ENCODE measurements around the gene WDSUB1.

The WDSUB1 gene

GRCh38 chr2:159266554-159266953 is 19.9 kb downstream of the WDSUB1 start:
- WGBS (ENCODE audit: insufficient coverage, insufficient read length) = no CpG with 5 or more reads among the region's 3 CpGs
- H3K36me3 ChIP-seq (ENCODE audit: control insufficient read depth, insufficient read depth, low read length) = no peaks in the 10 kb centered on the region
- H3K9me3 ChIP-seq (ENCODE audit: control insufficient read depth, insufficient read depth, low read length) = no peaks in the 10 kb centered on the region
- H3K4me1 ChIP-seq (ENCODE audit: control insufficient read depth, insufficient read depth, low read length) = no peaks in the 10 kb centered on the region
- no peak overlapping the region for H3K4me3 ChIP-seq (ENCODE audit: low read length)
- no peak overlapping the region for H3K27ac ChIP-seq (ENCODE audit: low read length)
- no peaks in the 10 kb centered on the region for H3K27me3 ChIP-seq (ENCODE audit: control insufficient read depth, insufficient read depth, low read length)
- DNase-seq (ENCODE audit: low read depth, low spot score) = no peak

GRCh38 chr2:159265171-159265576 is 21.3 kb downstream of the WDSUB1 start:
- no peak for DNase-seq (ENCODE audit: low read depth, low spot score)
- Histone ChIP-seq H3K4me1 (ENCODE audit: control insufficient read depth, insufficient read depth, low read length) (no peaks in the 10 kb centered on the region), H3K27me3 (ENCODE audit: control insufficient read depth, insufficient read depth, low read length) (no peaks in the 10 kb centered on the region), H3K4me3 (ENCODE audit: low read length) (no peak overlapping the region), H3K36me3 (ENCODE audit: control insufficient read depth, insufficient read depth, low read length) (no peaks in the 10 kb centered on the region), H3K27ac (ENCODE audit: low read length) (no peak overlapping the region), H3K9me3 (ENCODE audit: control insufficient read depth, insufficient read depth, low read length) (no peaks in the 10 kb centered on the region)
- no CpG with 5 or more reads among the region's 1 CpG for WGBS (ENCODE audit: insufficient coverage, insufficient read length)

DNA sequence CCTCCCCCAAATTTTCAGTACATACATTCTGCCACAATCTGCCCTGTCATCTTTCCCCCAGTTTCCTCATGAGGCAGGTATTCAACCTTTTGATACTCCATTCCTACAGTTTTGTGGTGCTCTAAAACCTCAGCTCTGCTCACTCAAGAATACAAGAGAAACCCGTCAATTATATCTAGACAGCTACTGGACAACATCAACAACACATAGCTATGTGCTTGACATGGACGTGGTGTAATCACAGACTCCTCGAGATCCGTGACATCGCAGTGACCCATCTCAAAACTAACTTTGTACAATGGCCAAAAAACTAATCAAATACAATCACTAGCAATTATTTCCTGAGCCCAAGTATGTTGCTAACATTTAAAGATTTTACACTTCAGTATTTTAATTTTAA is 23.6 kb downstream of the WDSUB1 start:
- no CpG with 5 or more reads among the region's 5 CpGs for WGBS (ENCODE audit: insufficient coverage, insufficient read length)

GRCh38 chr2:159262226-159262625 is 24.3 kb downstream of the WDSUB1 start:
- Histone ChIP-seq H3K4me1 (ENCODE audit: control insufficient read depth, insufficient read depth, low read length) (no peaks in the 10 kb centered on the region), H3K4me3 (ENCODE audit: low read length) (no peak overlapping the region), H3K27ac (ENCODE audit: low read length) (no peak overlapping the region), H3K36me3 (ENCODE audit: control insufficient read depth, insufficient read depth, low read length) (no peaks in the 10 kb centered on the region), H3K27me3 (ENCODE audit: control insufficient read depth, insufficient read depth, low read length) (no peaks in the 10 kb centered on the region), H3K9me3 (ENCODE audit: control insufficient read depth, insufficient read depth, low read length) (no peaks in the 10 kb centered on the region)
- WGBS (ENCODE audit: insufficient coverage, insufficient read length) = no CpG with 5 or more reads among the region's 6 CpGs
- DNase-seq (ENCODE audit: low read depth, low spot score) = no peak

More for the DNA sequence above, 23.6 kb downstream of the WDSUB1 start:
- no peak overlapping the region for H3K4me3 ChIP-seq (ENCODE audit: low read length)
- H3K36me3 ChIP-seq (ENCODE audit: control insufficient read depth, insufficient read depth, low read length) = no peaks in the 10 kb centered on the region
- no peaks in the 10 kb centered on the region for H3K27me3 ChIP-seq (ENCODE audit: control insufficient read depth, insufficient read depth, low read length)
- H3K9me3 ChIP-seq (ENCODE audit: control insufficient read depth, insufficient read depth, low read length) = no peaks in the 10 kb centered on the region
- no peak for DNase-seq (ENCODE audit: low read depth, low spot score)
- H3K27ac ChIP-seq (ENCODE audit: low read length) = no peak overlapping the region
- H3K4me1 ChIP-seq (ENCODE audit: control insufficient read depth, insufficient read depth, low read length) = no peaks in the 10 kb centered on the region

- Histone ChIP-seq H3K27me3 (ENCODE audit: control insufficient read depth, insufficient read depth, low read length) (no peaks in the 10 kb centered on the region), H3K4me1 (ENCODE audit: control insufficient read depth, insufficient read depth, low read length) (no peaks in the 10 kb centered on the region), H3K4me3 (ENCODE audit: low read length) (no peak overlapping the region), H3K9me3 (ENCODE audit: control insufficient read depth, insufficient read depth, low read length) (no peaks in the 10 kb centered on the region), H3K27ac (ENCODE audit: low read length) (no peak overlapping the region), H3K36me3 (ENCODE audit: control insufficient read depth, insufficient read depth, low read length) (no peaks in the 10 kb centered on the region)
- DNase-seq (ENCODE audit: low read depth, low spot score) = no peak
- no CpG with 5 or more reads among the region's 2 CpGs for WGBS (ENCODE audit: insufficient coverage, insufficient read length)
These were observed 30.3 kb downstream of the WDSUB1 start for GRCh38 chr2:159256159-159256558.

DNA sequence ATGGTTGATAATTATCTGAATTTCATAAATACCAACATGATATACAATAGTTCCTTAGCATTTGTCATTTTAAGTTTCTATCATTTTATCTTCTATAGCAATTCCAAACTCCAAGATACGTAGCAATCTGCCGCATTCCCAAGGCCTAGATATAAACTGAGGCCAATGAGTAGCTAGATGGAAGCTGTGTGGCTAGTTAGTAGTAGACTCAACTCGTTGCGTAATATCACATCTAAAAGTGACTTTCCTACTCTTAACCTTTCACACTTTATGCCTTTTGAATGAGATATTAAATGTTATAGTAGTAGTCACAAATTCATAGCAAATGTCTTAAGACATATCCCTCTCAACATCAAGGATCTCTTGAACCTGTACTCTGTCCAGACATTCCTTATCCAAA is 33.6 kb downstream of the WDSUB1 start:
- WGBS (ENCODE audit: insufficient coverage, insufficient read length) = no CpG with 5 or more reads among the region's 4 CpGs
- Histone ChIP-seq H3K27me3 (ENCODE audit: control insufficient read depth, insufficient read depth, low read length) (no peaks in the 10 kb centered on the region), H3K36me3 (ENCODE audit: control insufficient read depth, insufficient read depth, low read length) (no peaks in the 10 kb centered on the region), H3K4me3 (ENCODE audit: low read length) (no peak overlapping the region), H3K4me1 (ENCODE audit: control insufficient read depth, insufficient read depth, low read length) (peaks cover 2% of the 10 kb centered on the region; the same call in 1 of the 2 replicates), H3K9me3 (ENCODE audit: control insufficient read depth, insufficient read depth, low read length) (no peaks in the 10 kb centered on the region), H3K27ac (ENCODE audit: low read length) (no peak overlapping the region)
- DNase-seq (ENCODE audit: low read depth, low spot score) = no peak

- H3K9me3 ChIP-seq (ENCODE audit: control insufficient read depth, insufficient read depth, low read length) = no peaks in the 10 kb centered on the region
- no peaks in the 10 kb centered on the region for H3K27me3 ChIP-seq (ENCODE audit: control insufficient read depth, insufficient read depth, low read length)
- H3K4me3 ChIP-seq (ENCODE audit: low read length) = no peak overlapping the region; the same call in 1 of the 2 replicates
- peaks cover 2% of the 10 kb centered on the region; the same call in 1 of the 2 replicates for H3K4me1 ChIP-seq (ENCODE audit: control insufficient read depth, insufficient read depth, low read length)
- DNase-seq (ENCODE audit: low read depth, low spot score) = no peak
- no CpG with 5 or more reads among the region's 12 CpGs for WGBS (ENCODE audit: insufficient coverage, insufficient read length)
- H3K36me3 ChIP-seq (ENCODE audit: control insufficient read depth, insufficient read depth, low read length) = no peaks in the 10 kb centered on the region
- no peak overlapping the region for H3K27ac ChIP-seq (ENCODE audit: low read length)
These were observed 35.0 kb downstream of the WDSUB1 start for GRCh38 chr2:159251296-159252173.

DNA sequence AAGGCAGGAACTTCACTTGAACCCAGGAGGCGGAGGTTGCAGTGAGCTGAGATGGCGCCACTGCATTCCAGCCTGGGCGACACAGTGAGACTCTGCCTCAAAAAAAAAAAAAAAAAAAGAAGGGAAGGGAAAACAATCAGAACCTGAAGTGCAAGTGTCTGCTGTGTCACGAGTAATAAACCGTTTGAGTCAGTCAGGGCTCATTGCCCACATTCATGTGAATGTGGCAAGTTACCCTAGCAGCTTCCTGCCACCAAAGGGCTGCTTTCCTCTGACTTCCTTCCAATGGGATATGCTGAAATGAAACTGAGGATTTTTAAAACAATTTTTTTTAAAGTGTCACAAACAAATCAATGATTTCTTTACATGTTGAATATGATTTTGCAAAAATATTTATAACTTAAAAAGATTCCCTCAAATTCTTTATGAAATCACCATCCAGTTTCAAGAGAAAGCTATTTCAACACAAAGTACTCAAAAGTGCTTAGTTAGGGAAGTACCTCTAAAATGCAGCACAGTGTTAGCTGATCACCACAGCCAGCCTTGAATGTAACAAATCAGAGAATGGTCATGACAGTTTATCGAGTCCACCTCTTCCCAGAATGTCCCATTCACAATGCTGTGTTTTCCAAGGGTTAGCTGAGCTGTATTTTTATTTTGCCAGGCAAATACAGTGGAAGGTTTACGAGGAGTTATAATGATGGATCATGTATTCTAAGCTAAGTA is 36.4 kb downstream of the WDSUB1 start:
- H3K9me3 ChIP-seq (ENCODE audit: control insufficient read depth, insufficient read depth, low read length) = no peaks in the 10 kb centered on the region
- H3K36me3 ChIP-seq (ENCODE audit: control insufficient read depth, insufficient read depth, low read length) = no peaks in the 10 kb centered on the region
- no peaks in the 10 kb centered on the region for H3K27me3 ChIP-seq (ENCODE audit: control insufficient read depth, insufficient read depth, low read length)
- no CpG with 5 or more reads among the region's 7 CpGs for WGBS (ENCODE audit: insufficient coverage, insufficient read length)
- no peak overlapping the region for H3K27ac ChIP-seq (ENCODE audit: low read length)
- peaks cover 2% of the 10 kb centered on the region; the same call in 1 of the 2 replicates for H3K4me1 ChIP-seq (ENCODE audit: control insufficient read depth, insufficient read depth, low read length)
- no peak overlapping the region for H3K4me3 ChIP-seq (ENCODE audit: low read length)
- no peak for DNase-seq (ENCODE audit: low read depth, low spot score)

DNA sequence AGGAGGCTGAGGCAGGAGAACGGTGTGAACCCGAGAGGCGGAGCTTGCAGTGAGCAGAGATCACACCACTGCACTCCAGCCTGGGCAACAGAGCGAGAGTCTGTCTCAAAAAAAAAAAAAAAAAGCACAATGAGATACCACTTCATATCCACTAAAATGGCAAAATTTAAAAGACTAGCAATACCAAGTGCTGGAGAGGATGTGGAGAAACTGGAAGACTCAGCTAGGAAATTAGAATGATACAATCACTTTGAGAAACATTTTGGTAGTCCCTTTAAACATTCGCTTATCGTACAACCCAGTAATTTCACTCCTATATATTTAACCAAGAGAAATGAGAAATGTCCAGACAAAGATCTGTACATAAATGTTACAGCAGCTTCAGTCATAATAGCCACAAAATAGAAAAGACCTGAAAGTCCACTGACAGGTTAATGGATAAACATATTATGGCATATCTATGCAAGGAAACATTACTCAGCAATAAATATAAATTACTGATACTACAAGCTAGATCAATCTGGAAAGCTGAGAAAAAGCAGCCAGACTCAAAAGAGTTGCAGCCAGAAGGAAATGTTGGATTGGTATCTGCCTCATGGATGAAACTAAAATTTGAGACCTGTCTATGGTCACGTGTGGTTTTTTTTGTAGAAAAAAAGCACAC is 40.0 kb downstream of the WDSUB1 start:
- no peak for DNase-seq (ENCODE audit: low read depth, low spot score)
- Histone ChIP-seq H3K4me1 (ENCODE audit: control insufficient read depth, insufficient read depth, low read length) (peaks cover 2% of the 10 kb centered on the region; the same call in 1 of the 2 replicates), H3K27ac (ENCODE audit: low read length) (no peak overlapping the region), H3K9me3 (ENCODE audit: control insufficient read depth, insufficient read depth, low read length) (no peaks in the 10 kb centered on the region), H3K4me3 (ENCODE audit: low read length) (no peak overlapping the region), H3K36me3 (ENCODE audit: control insufficient read depth, insufficient read depth, low read length) (no peaks in the 10 kb centered on the region), H3K27me3 (ENCODE audit: control insufficient read depth, insufficient read depth, low read length) (no peaks in the 10 kb centered on the region)
- WGBS (ENCODE audit: insufficient coverage, insufficient read length) = no CpG with 5 or more reads among the region's 7 CpGs

GRCh38 chr2:159243529-159243928 is 43.0 kb downstream of the WDSUB1 start:
- Histone ChIP-seq H3K9me3 (ENCODE audit: control insufficient read depth, insufficient read depth, low read length) (no peaks in the 10 kb centered on the region), H3K27ac (ENCODE audit: low read length) (no peak overlapping the region), H3K4me1 (ENCODE audit: control insufficient read depth, insufficient read depth, low read length) (no peaks in the 10 kb centered on the region), H3K36me3 (ENCODE audit: control insufficient read depth, insufficient read depth, low read length) (no peaks in the 10 kb centered on the region), H3K4me3 (ENCODE audit: low read length) (no peak overlapping the region), H3K27me3 (ENCODE audit: control insufficient read depth, insufficient read depth, low read length) (no peaks in the 10 kb centered on the region)
- no peak for DNase-seq (ENCODE audit: low read depth, low spot score)

Data from iPS DF 6.9 (cell line).